GM18951 (cell line): ENCODE measurements around the gene NAA80.

ENCODE experiments used
- POLR2A ChIP-seq: IDR thresholded peaks from 4 replicates; pipeline ENCODE4 v1.6.1; 2011; ENCODE audit warnings: mild to moderate bottlenecking; ENCODE audit not compliant: insufficient read length, insufficient read depth; ENCODE audit errors: extremely low read depth
- in situ Hi-C: fragments of 300-500 bp; cut with MboI; formaldehyde crosslinking; loops from one replicate; pipeline ENCODE4 v1.12.0; 2022; ENCODE audit warnings: low sequenced_read_pairs, mixed read lengths, inconsistent platforms; ENCODE audit not compliant: unreplicated experiment

NAA80 gene

GRCh38 chr3:50254577-50255250 is 44.5 kb downstream of the NAA80 start:
- TF ChIP-seq POLR2A: no peak

GRCh38 chr3:50251220-50251619 is 48.0 kb downstream of the NAA80 start:
- in situ Hi-C loops: no loop called here
- no peak for TF ChIP-seq POLR2A

More at GRCh38 chr3:50254577-50255250, 44.5 kb downstream of the NAA80 start:
- in situ Hi-C loops: no loop called here

- in situ Hi-C loops: no loop called here
Measured at GRCh38 chr3:50250514-50250913, 48.7 kb downstream of the NAA80 start.

GRCh38 chr3:50249457-50249856 is 49.7 kb downstream of the NAA80 start:
- no peak for TF ChIP-seq POLR2A
- in situ Hi-C loops: no loop called here

More at GRCh38 chr3:50250514-50250913, 48.7 kb downstream of the NAA80 start:
- no peak for TF ChIP-seq POLR2A

- in situ Hi-C loops: no loop called here
- no peak for TF ChIP-seq POLR2A
Measured at GRCh38 chr3:50248387-50248786, 50.8 kb downstream of the NAA80 start.

- in situ Hi-C loops: no loop called here
- TF ChIP-seq POLR2A: no peak
Measured at GRCh38 chr3:50246517-50246954, 52.7 kb downstream of the NAA80 start.
